HCT116 (cell line): ENCODE data around the gene PIGM. TPM values are rescaled to one million over a fixed set of nuclear protein-coding genes. Genes with fewer than 3 reads are reported as not detected.

Experiments
- ATAC-seq: fragments of 200-7000 bp; cut with Tn5 transposase; 2 replicates; pipeline ENCODE4 v1.9.1; 2020; ENCODE audit warnings: mild to moderate bottlenecking, moderate library complexity
- BruUV-seq: library from RNA; stranded (reverse); fragments of 400-500 nt; replicated peaks from 2 replicates; lab custom pipeline; 2021; lab: Mats Ljungman, UMichigan
- CTCF ChIA-PET: fragments of 300-600 bp; sonication (Branson Sonifier 250); formaldehyde crosslinking; loops from one replicate; lab custom pipeline; 2021; ENCODE audit warnings: antibody characterized with exemption; lab: Charles Lee
- POLR2A ChIA-PET: fragments of 300-600, 350-600 bp; sonication (Branson Sonifier 250); formaldehyde crosslinking; loops from one replicate; lab custom pipeline; 2021; ENCODE audit warnings: antibody characterized with exemption; lab: Charles Lee
- RAD21 ChIA-PET, 2 experiments: fragments of 300-600 bp; sonication (Branson Sonifier 250); formaldehyde crosslinking; loops; one replicate each; lab custom pipeline; 2023; ENCODE audit warnings: low total read pairs in 2 of 2; ENCODE audit not compliant: uncharacterized antibody in 2 of 2, unreplicated experiment in 2 of 2, low non-redundant PET in 1 of 2; lab: Charles Lee
- DNase-seq: peaks from one replicate; pipeline ENCODE4 v3.0.0-alpha.2; 2010; ENCODE audit warnings: low read depth, low spot score
- H2AFZ ChIP-seq: fragments of 200-600 bp; shearing (Covaris generic), sonication (generic); 2 replicates; pipeline ENCODE4 v1.6.1; 2017; ENCODE audit warnings: low read depth, mixed run types, mixed read lengths, antibody characterized with exemption, low read length; ENCODE audit not compliant: poor library complexity, severe bottlenecking
- H3K27ac ChIP-seq: 2 replicates; pipeline ENCODE4 v1.5.1; 2012; ENCODE audit warnings: low read depth, low read length
- H3K27me3 ChIP-seq: fragments of 200-600 bp; sonication (generic); 2 replicates; pipeline ENCODE4 v1.6.1; 2016; ENCODE audit warnings: mixed run types, low read length, mixed read lengths; ENCODE audit not compliant: insufficient read depth
- H3K36me3 ChIP-seq, 2 experiments: fragments of 200-500 bp in 1 of 2; fragments of 200-600 bp in 1 of 2; sonication (Bioruptor generic) in 1 of 2; sonication (generic) in 1 of 2; 2 replicates each; pipeline versions ENCODE4 v1.5.1 to v1.6.1; 2014 to 2016; ENCODE audit warnings: low read length in 2 of 2, inconsistent platforms in 1 of 2, mixed read lengths in 1 of 2, mixed run types in 1 of 2; ENCODE audit not compliant: insufficient read depth in 2 of 2, control insufficient read depth in 1 of 2
- H3K4me1 ChIP-seq, 2 experiments: fragments of 200-600 bp in 1 of 2; sonication (generic) in 1 of 2; 2 replicates each; pipeline versions ENCODE4 v1.5.1 to v1.6.1; 2012 to 2017; ENCODE audit warnings: low read length in 2 of 2, inconsistent platforms in 1 of 2, mild to moderate bottlenecking in 1 of 2, mixed read lengths in 1 of 2, mixed run types in 1 of 2, moderate library complexity in 1 of 2; ENCODE audit not compliant: insufficient read depth in 2 of 2, control insufficient read depth in 1 of 2
- H3K4me2 ChIP-seq: fragments of 200-600 bp; sonication (generic); 2 replicates; pipeline ENCODE4 v1.6.1; 2017; ENCODE audit warnings: mixed run types, low read length, mixed read lengths
- H3K4me3 ChIP-seq, 2 experiments: fragments of 200-600 bp in 1 of 2; sonication (generic) in 1 of 2; replicated peaks in 1 of 2; 2 replicates each; pipeline ENCODE4 v1.5.1; 2011 to 2016; ENCODE audit warnings: low read length in 2 of 2, control low read depth in 1 of 2, low read depth in 1 of 2, mild to moderate bottlenecking in 1 of 2, mixed read lengths in 1 of 2, mixed run types in 1 of 2
- H3K79me2 ChIP-seq: fragments of 200-600 bp; sonication (generic); 2 replicates; pipeline ENCODE4 v1.6.1; 2017; ENCODE audit warnings: mild to moderate bottlenecking, mixed run types, low read length, moderate library complexity, mixed read lengths; ENCODE audit not compliant: insufficient read depth
- H3K9ac ChIP-seq: fragments of 200-600 bp; sonication (generic); 2 replicates; pipeline ENCODE4 v1.6.1; 2016; ENCODE audit warnings: low read length, mixed read lengths
- H3K9me2 ChIP-seq: fragments of 200-600 bp; sonication (generic), shearing (Covaris generic); 2 replicates; pipeline ENCODE4 v1.6.1; 2017; ENCODE audit warnings: mixed run types, mild to moderate bottlenecking, moderate library complexity; ENCODE audit not compliant: insufficient read depth
- H3K9me3 ChIP-seq, 2 experiments: fragments of 200-500 bp in 1 of 2; fragments of 200-600 bp in 1 of 2; sonication (Bioruptor generic) in 1 of 2; sonication (generic) in 1 of 2; 2 replicates each; pipeline ENCODE4 v1.6.1; 2014 to 2017; ENCODE audit warnings: low read length in 2 of 2, mixed read lengths in 2 of 2, inconsistent platforms in 1 of 2, low read depth in 1 of 2, mild to moderate bottlenecking in 1 of 2, mixed run types in 1 of 2, moderate library complexity in 1 of 2; ENCODE audit not compliant: control insufficient read depth in 1 of 2, insufficient read depth in 1 of 2
- H4K20me1 ChIP-seq: fragments of 200-600 bp; sonication (generic), shearing (Covaris generic); 2 replicates; pipeline ENCODE4 v1.6.1; 2017; ENCODE audit warnings: mixed run types, mild to moderate bottlenecking, moderate library complexity; ENCODE audit not compliant: insufficient read depth
- ATF3 ChIP-seq: IDR thresholded peaks from 2 replicates; pipeline ENCODE4 v1.6.1; 2012
- CBX3 ChIP-seq: IDR thresholded peaks from 2 replicates; pipeline ENCODE4 v1.6.1; 2012; ENCODE audit warnings: low read depth
- CTCF ChIP-seq, 3 experiments: fragments of 200-600 bp in 1 of 3; sonication (generic) in 1 of 3; IDR thresholded peaks in 2 of 3; conservative IDR thresholded peaks in 1 of 3; 2 replicates each; pipeline ENCODE4 v1.5.1; 2012 to 2017; ENCODE audit warnings: low read depth in 2 of 3, low read length in 2 of 3, antibody characterized with exemption in 1 of 3, borderline replicate concordance in 1 of 3, control low read depth in 1 of 3, mild to moderate bottlenecking in 1 of 3, mixed read lengths in 1 of 3, mixed run types in 1 of 3, moderate library complexity in 1 of 3; ENCODE audit not compliant: insufficient read depth in 1 of 3
- ELF1 ChIP-seq: IDR thresholded peaks from 2 replicates; pipeline ENCODE4 v1.6.1; 2012; ENCODE audit warnings: low read depth, borderline replicate concordance
- YY1 ChIP-seq: IDR thresholded peaks from 2 replicates; pipeline ENCODE4 v1.6.1; 2011; ENCODE audit warnings: low read length, low read depth, moderate library complexity, mild to moderate bottlenecking; ENCODE audit not compliant: insufficient replicate concordance; ENCODE audit errors: extremely low read depth
- ZBTB33 ChIP-seq: IDR thresholded peaks from 2 replicates; pipeline ENCODE4 v1.6.1; 2011; ENCODE audit warnings: mild to moderate bottlenecking, low read length, moderate library complexity; ENCODE audit not compliant: insufficient replicate concordance; ENCODE audit errors: extremely low read depth
- intact Hi-C: fragments of 100-400 bp; cut with micrococcal nuclease; formaldehyde crosslinking; loops from 2 replicates; pipeline ENCODE4 v1.10.0; 2022
- total RNA-seq: library from RNA; stranded (reverse); gene quantifications from one replicate; pipeline ENCODE4 v1.2.1, GENCODE V29; 2021; ENCODE audit not compliant: unreplicated experiment

The PIGM gene
- total RNA-seq, 1 experiment from 2014 or later: 4.1 TPM

- Histone ChIP-seq H3K27ac (no peak overlapping the region), H3K4me2 (no peak overlapping the region), H3K9me2 (no peaks in the 10 kb centered on the region), H2AFZ (no peak overlapping the region), H4K20me1 (no peaks in the 10 kb centered on the region), H3K27me3 (peaks cover 53% of the 10 kb centered on the region), H3K9me3 (no peaks in the 10 kb centered on the region), H3K4me1 (no peaks in the 10 kb centered on the region), H3K36me3 (no peaks in the 10 kb centered on the region), H3K79me2 (no peaks in the 10 kb centered on the region), H3K9ac (no peak overlapping the region), H3K4me3 (no peak overlapping the region)
- no TSS peak for BruUV-seq
- ChIA-PET CTCF (no interaction called here), POLR2A (no interaction called here), RAD21 (no interaction called here)
- ATAC-seq (no peak), DNase-seq (no peak)
- intact Hi-C loops: no loop called here
- no peak for TF ChIP-seq CTCF (IDR thresholded peaks at IDR 0.05 in 2 of 3, conservative IDR thresholded peaks at IDR 0.05 in 1 of 3; ENCODE audit: borderline replicate concordance in 1 of 3, insufficient read depth in 1 of 3, low read depth in 2 of 3, low read length in 2 of 3)
- TF ChIP-seq CBX3: no peak
- TF ChIP-seq ATF3: no peak
- no peak for TF ChIP-seq YY1
- no peak for TF ChIP-seq ZBTB33
- TF ChIP-seq ELF1: no peak
These were observed 51.7 kb downstream of the PIGM start for GRCh38 chr1:159980076-159980475.
